ENCODE results near the gene ISCA2. TPM values are rescaled to one million over a fixed set of nuclear protein-coding genes. Genes with fewer than 3 reads are reported as not detected.

The ISCA2 gene
- polyA plus RNA-seq, 1 donor (not counting 4 experiments of a cell fraction or from before 2014, with no cell fraction given), result 33.0 TPM

DNA sequence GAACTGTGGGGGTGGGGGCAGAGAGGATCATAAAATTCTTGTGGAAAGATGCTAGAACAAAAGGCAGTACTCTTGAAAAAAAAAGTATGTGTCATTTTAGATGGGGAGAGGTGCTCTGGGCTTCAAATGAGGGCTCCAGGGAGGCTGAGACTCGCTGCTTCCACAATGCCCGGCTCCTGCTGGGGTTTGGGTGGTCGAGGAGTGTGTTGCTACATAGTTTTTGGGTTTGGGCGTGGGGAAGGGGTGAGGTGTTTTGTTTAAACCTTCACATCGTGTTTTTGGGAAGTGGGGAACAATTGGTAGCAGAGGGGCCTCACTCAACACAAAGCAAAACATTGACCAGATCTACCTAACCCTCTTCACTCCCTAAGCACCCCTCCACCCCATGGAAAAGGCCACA, 8.1 kb downstream of the ISCA2 start:
- peaks cover 19% of the 10 kb centered on the region for H3K4me1 ChIP-seq (ENCODE audit: control insufficient read depth, extremely low read depth, insufficient read depth, low read length)
- no peaks in the 10 kb centered on the region for H3K27me3 ChIP-seq (ENCODE audit: control insufficient read depth, extremely low read depth, insufficient read depth, low read length)
- H3K9me3 ChIP-seq (ENCODE audit: control insufficient read depth, low read depth, low read length), result no peaks in the 10 kb centered on the region
- H3K9ac ChIP-seq (ENCODE audit: control insufficient read depth, extremely low read depth, insufficient read depth, low read length), result peak overlapping the region; percentile 12
- no peak for DNase-seq (ENCODE audit: low read depth, low spot score)
- no peak overlapping the region for H3K4me3 ChIP-seq (ENCODE audit: control insufficient read depth in 2 of 3, extremely low read depth in 1 of 3, insufficient read depth in 2 of 3, low read depth in 1 of 3, low read length in 3 of 3)
- no peaks in the 10 kb centered on the region for H3K79me2 ChIP-seq (ENCODE audit: control insufficient read depth, insufficient read depth, low read length)
- H2AFZ ChIP-seq (ENCODE audit: control insufficient read depth, low read length), result no peak overlapping the region
- H3K9me1 ChIP-seq (ENCODE audit: control insufficient read depth, extremely low read depth, insufficient read depth, low read length), result no peaks in the 10 kb centered on the region
- no peak overlapping the region for H3K27ac ChIP-seq (ENCODE audit: control insufficient read depth, insufficient read depth, low read length)
- dilution Hi-C loops (cut with MboI; ENCODE audit: extremely low pct_ligation_motif_present, low sequenced_read_pairs), result no loop called here
- TF ChIP-seq EZH2 (IDR thresholded peaks at IDR 0.05; ENCODE audit: low read length), result no peak
- TF ChIP-seq CTCF (optimal IDR thresholded peaks at IDR 0.05 in 1 of 3, IDR thresholded peaks at IDR 0.05 in 1 of 3, conservative IDR thresholded peaks at IDR 0.05 in 1 of 3; ENCODE audit: extremely low read depth in 1 of 3, insufficient read depth in 2 of 3, low read length in 3 of 3), result no peak
- no peaks in the 10 kb centered on the region for H4K20me1 ChIP-seq (ENCODE audit: control insufficient read depth, extremely low read depth, insufficient read depth, low read length)
- H3K36me3 ChIP-seq (ENCODE audit: control insufficient read depth in 2 of 2, extremely low read depth in 1 of 2, insufficient read depth in 2 of 2, low read length in 2 of 2), result peaks cover 51 to 63% of the 10 kb centered on the region in 2 experiments
- FAIRE-seq, result no peak
- H3K4me2 ChIP-seq (ENCODE audit: control insufficient read depth, extremely low read depth, insufficient read depth, low read depth, low read length), result no peak overlapping the region

GRCh38 chr14:74502236-74503019, 8.9 kb downstream of the ISCA2 start:
- peak overlapping the region; percentile 12 for H3K9ac ChIP-seq (ENCODE audit: control insufficient read depth, extremely low read depth, insufficient read depth, low read length)
- peaks cover 59 to 70% of the 10 kb centered on the region in 2 experiments for H3K36me3 ChIP-seq (ENCODE audit: control insufficient read depth in 2 of 2, extremely low read depth in 1 of 2, insufficient read depth in 2 of 2, low read length in 2 of 2)
- no peaks in the 10 kb centered on the region for H3K9me3 ChIP-seq (ENCODE audit: control insufficient read depth, low read depth, low read length)
- no peak overlapping the region for H3K27ac ChIP-seq (ENCODE audit: control insufficient read depth, insufficient read depth, low read length)
- peaks cover 19% of the 10 kb centered on the region for H3K4me1 ChIP-seq (ENCODE audit: control insufficient read depth, extremely low read depth, insufficient read depth, low read length)
- FAIRE-seq (peak; percentile 66), DNase-seq (ENCODE audit: low read depth, low spot score) (no peak)
- H2AFZ ChIP-seq (ENCODE audit: control insufficient read depth, low read length), result no peak overlapping the region
- H3K4me2 ChIP-seq (ENCODE audit: control insufficient read depth, extremely low read depth, insufficient read depth, low read depth, low read length), result no peak overlapping the region
- dilution Hi-C loops (cut with MboI; ENCODE audit: extremely low pct_ligation_motif_present, low sequenced_read_pairs), result no loop called here
- H3K4me3 ChIP-seq (ENCODE audit: control insufficient read depth in 2 of 3, extremely low read depth in 1 of 3, insufficient read depth in 2 of 3, low read depth in 1 of 3, low read length in 3 of 3), result no peak overlapping the region
- H3K79me2 ChIP-seq (ENCODE audit: control insufficient read depth, insufficient read depth, low read length), result no peaks in the 10 kb centered on the region
- H3K27me3 ChIP-seq (ENCODE audit: control insufficient read depth, extremely low read depth, insufficient read depth, low read length), result no peaks in the 10 kb centered on the region
- H3K9me1 ChIP-seq (ENCODE audit: control insufficient read depth, extremely low read depth, insufficient read depth, low read length), result no peaks in the 10 kb centered on the region
- H4K20me1 ChIP-seq (ENCODE audit: control insufficient read depth, extremely low read depth, insufficient read depth, low read length), result no peaks in the 10 kb centered on the region
- TF ChIP-seq CTCF (optimal IDR thresholded peaks at IDR 0.05 in 1 of 3, IDR thresholded peaks at IDR 0.05 in 1 of 3, conservative IDR thresholded peaks at IDR 0.05 in 1 of 3; ENCODE audit: extremely low read depth in 1 of 3, insufficient read depth in 2 of 3, low read length in 3 of 3), result peak; percentile 71 to 79 (median 72)
- TF ChIP-seq EZH2 (IDR thresholded peaks at IDR 0.05; ENCODE audit: low read length), result no peak

Data from keratinocyte (primary cell).